ENCODE measurements around the gene PALM.

PALM gene

GRCh38 chr19:771332-771785 lies 62.6 kb downstream of the PALM start:
- Histone ChIP-seq H3K27me3 (peaks cover 0 to 21% of the 10 kb centered on the region in 2 donors), H3K36me3 (no peaks in the 10 kb centered on the region), H3K4me3 (no peak overlapping the region), H3K9me3 (no peaks in the 10 kb centered on the region), H3K4me1 (peaks cover 0 to 10% (median 4%) of the 10 kb centered on the region in 4 donors), H3K27ac (no peak overlapping the region)
- DNase-seq = no peak
- intact Hi-C loops (cut with DNase I; ENCODE audit: low total_unique reads) = loop anchor here (5.0 kb wide), 1 partner anchor 146 kb away; the partner anchor contains the start of gene KISS1R
- TF ChIP-seq CTCF (IDR thresholded peaks at IDR 0.05) = peak in 1 of 2 experiments; percentile 33

DNA sequence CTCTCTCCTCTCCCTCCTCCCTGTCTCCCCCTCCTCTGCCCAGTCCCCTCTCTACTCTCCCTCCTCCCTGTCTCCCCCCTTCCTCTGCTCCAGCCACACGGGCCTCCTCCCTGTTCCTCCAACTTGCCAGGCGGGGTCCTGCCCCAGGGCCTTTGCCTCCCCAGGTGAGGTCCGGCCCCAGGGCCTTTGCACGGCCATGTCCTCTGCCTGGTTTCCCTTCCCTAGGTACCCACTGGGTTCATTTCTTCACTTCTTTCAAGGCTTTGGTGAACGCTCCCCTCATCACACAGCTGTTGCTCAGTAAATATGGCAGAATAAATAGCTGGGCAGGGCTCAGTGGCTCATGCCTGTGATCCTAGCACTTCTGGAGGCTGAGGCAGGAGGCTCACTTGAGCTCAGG lies 63.3 kb downstream of the PALM start:
- peaks cover 0 to 18% of the 10 kb centered on the region in 2 donors for H3K27me3 ChIP-seq
- no peak overlapping the region for H3K4me3 ChIP-seq
- H3K9me3 ChIP-seq = no peaks in the 10 kb centered on the region
- no peak for TF ChIP-seq CTCF (IDR thresholded peaks at IDR 0.05)
- H3K4me1 ChIP-seq = peaks cover 0 to 10% (median 4%) of the 10 kb centered on the region in 4 donors
- intact Hi-C loops (cut with DNase I; ENCODE audit: low total_unique reads) = loop anchor here (5.0 kb wide), 1 partner anchor 145 kb away; the partner anchor contains the start of gene KISS1R
- H3K36me3 ChIP-seq = no peaks in the 10 kb centered on the region
- no peak overlapping the region for H3K27ac ChIP-seq
- DNase-seq = no peak

DNA sequence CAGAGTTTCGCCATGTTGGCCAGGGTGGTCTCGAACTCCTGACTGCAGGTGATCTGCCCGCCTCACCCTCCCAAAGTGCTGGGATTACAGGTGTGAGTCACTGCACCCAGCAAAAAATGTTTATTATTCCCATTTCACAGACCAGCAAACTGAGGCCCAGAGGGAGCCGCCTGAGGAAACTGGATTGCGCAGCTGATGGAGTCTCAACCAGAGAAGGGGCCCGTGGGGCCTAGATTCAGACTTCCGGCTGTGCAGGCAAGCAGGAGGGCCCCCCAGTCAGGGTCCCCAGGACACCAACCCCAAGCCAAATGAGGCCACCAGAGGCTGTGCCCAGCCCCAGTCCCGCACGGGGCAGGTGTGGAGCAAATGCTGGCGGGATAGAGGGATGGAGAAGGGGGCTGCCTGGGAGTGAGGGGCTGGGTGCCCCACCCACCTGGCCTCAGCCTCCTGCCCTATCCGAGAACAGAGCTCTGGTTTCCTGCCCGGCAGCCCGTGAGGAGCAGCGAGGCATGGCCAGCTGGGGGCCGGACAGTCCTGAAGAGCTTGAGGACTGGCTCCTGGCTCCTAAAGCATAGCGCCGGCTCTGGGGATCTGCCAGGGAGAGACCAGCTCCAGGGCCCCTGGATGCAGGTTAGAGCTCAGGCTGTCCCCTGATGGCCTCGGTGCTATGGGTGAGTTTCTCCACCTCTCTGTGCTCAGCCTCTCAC lies 64.1 kb downstream of the PALM start:
- no peak for DNase-seq
- intact Hi-C loops (cut with DNase I; ENCODE audit: low total_unique reads) = loop anchor here (5.0 kb wide), 1 partner anchor 144 kb away; the partner anchor contains the start of gene KISS1R
- Histone ChIP-seq H3K4me1 (peaks cover 0 to 10% (median 4%) of the 10 kb centered on the region in 4 donors), H3K27ac (no peak overlapping the region), H3K36me3 (no peaks in the 10 kb centered on the region), H3K27me3 (peaks cover 0 to 13% of the 10 kb centered on the region in 2 donors), H3K4me3 (no peak overlapping the region), H3K9me3 (no peaks in the 10 kb centered on the region)
- TF ChIP-seq CTCF (IDR thresholded peaks at IDR 0.05) = no peak

DNA sequence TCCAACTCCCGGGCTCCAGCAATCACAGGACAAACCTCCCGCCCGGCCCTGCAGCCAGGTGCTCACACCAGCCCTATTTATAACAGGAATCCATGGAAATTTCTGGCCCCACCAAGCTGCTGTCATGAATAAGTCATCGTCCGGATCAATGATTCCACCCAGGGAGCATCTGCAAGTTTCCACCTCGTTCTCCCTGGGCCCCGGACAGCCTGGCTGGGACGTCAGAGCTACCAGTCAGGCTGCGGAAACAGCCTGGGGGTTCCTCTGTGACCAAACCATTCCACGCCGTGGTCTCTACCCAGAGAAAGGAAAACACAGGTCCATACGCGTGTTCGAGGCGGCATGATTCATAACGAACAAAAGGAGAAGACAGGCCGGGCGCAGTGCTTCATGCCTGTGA lies 67.8 kb downstream of the PALM start:
- Histone ChIP-seq H3K27me3 (no peaks in the 10 kb centered on the region), H3K9me3 (no peaks in the 10 kb centered on the region), H3K27ac (no peak overlapping the region), H3K4me3 (no peak overlapping the region), H3K4me1 (peaks cover 0 to 7% (median 0%) of the 10 kb centered on the region in 4 donors), H3K36me3 (no peaks in the 10 kb centered on the region)
- DNase-seq = no peak
- intact Hi-C loops (cut with DNase I; ENCODE audit: low total_unique reads) = no loop called here
- TF ChIP-seq CTCF (IDR thresholded peaks at IDR 0.05) = no peak

GRCh38 chr19:778910-779653 lies 70.3 kb downstream of the PALM start:
- Histone ChIP-seq H3K4me1 (peaks cover 0 to 20% (median 16%) of the 10 kb centered on the region in 4 donors), H3K27me3 (peaks cover 0 to 2% of the 10 kb centered on the region in 2 donors), H3K36me3 (no peaks in the 10 kb centered on the region), H3K9me3 (no peaks in the 10 kb centered on the region), H3K27ac (peak overlapping the region; percentile 52 to 68), H3K4me3 (peak overlapping the region in 1 of 2 donors; percentile 20)
- peak; percentile 81 to 87 for DNase-seq
- intact Hi-C loops (cut with DNase I; ENCODE audit: low total_unique reads) = no loop called here
- no peak for TF ChIP-seq CTCF (IDR thresholded peaks at IDR 0.05)
